Sigmoid colon (tissue), 7 donors: ENCODE data around the gene E2F2. TPM values are rescaled to one million over a fixed set of nuclear protein-coding genes. Genes with fewer than 3 reads are reported as not detected.

Experiments used
- DNase-seq: peaks from one replicate; pipeline ENCODE4 v3.0.0-alpha.2; 2019
- H3K27ac ChIP-seq, 4 donors: fragments of 200-600 bp; sonication (generic); one replicate each; pipeline ENCODE4 v1.5.1; 2016 to 2019; ENCODE audit warnings: mild to moderate bottlenecking in 1 of 4
- H3K27me3 ChIP-seq, 3 donors: fragments of 200-600 bp; sonication (generic); one replicate each; pipeline ENCODE4 v1.5.1; 2019; ENCODE audit warnings: mild to moderate bottlenecking in 1 of 3
- H3K36me3 ChIP-seq, 4 donors: fragments of 200-600 bp; sonication (generic); one replicate each; pipeline ENCODE4 v1.5.1; 2016 to 2019
- H3K4me1 ChIP-seq, 4 donors: fragments of 200-600 bp; sonication (generic); one replicate each; pipeline ENCODE4 v1.5.1; 2017 to 2019
- H3K4me3 ChIP-seq, 4 donors: fragments of 200-600 bp; sonication (generic); one replicate each; pipeline ENCODE4 v1.5.1; 2017 to 2019; ENCODE audit warnings: mild to moderate bottlenecking in 2 of 4, moderate library complexity in 1 of 4
- H3K9me3 ChIP-seq, 4 donors: fragments of 200-600 bp in 3 of 4; sonication (generic) in 3 of 4; one replicate each; pipeline versions ENCODE4 v1.5.1 to v1.6.1; 2013 to 2019
- CTCF ChIP-seq, 4 experiments: fragments of 450-650 bp in 3 of 4; fragments of 200-600 bp in 1 of 4; IDR thresholded peaks; one replicate each; pipeline ENCODE4 v1.5.1; 2016 to 2019; ENCODE audit warnings: antibody characterized with exemption in 4 of 4, mild to moderate bottlenecking in 3 of 4, moderate library complexity in 2 of 4
- EP300 ChIP-seq, 4 donors: sonication (generic); formaldehyde crosslinking; IDR thresholded peaks; one replicate each; pipeline ENCODE4 v1.6.1; 2017; ENCODE audit warnings: antibody characterized with exemption in 4 of 4
- POLR2A ChIP-seq, 2 donors: fragments of 450-650 bp; IDR thresholded peaks; one replicate each; pipeline ENCODE4 v1.6.1; 2016; ENCODE audit warnings: antibody characterized with exemption in 2 of 2, mild to moderate bottlenecking in 2 of 2, moderate library complexity in 2 of 2
- POLR2AphosphoS5 ChIP-seq, 4 donors: sonication (generic); formaldehyde crosslinking; IDR thresholded peaks; one replicate each; pipeline ENCODE4 v1.6.1; 2017; ENCODE audit warnings: antibody characterized with exemption in 4 of 4
- WGBS, 2 donors: extraction: QIAGEN DNeasy Blood & Tissue Kit; methylation state at CpG; one replicate each; pipeline ENCODE4 v1.1.7; 2013; 5-methylcytosine and 5-hydroxymethylcytosine counted together
- intact Hi-C: fragments of 100-400 bp; cut with DNase I; formaldehyde crosslinking; loops from one replicate; pipeline ENCODE4 v1.15.1; 2023
- polyA plus RNA-seq, 3 donors: library from polyadenylated mRNA; stranded (reverse); fragments of 200-250 nt; gene quantifications; one replicate each; pipeline ENCODE4 v1.2.3, GENCODE V29; 2013
- total RNA-seq, 4 donors: library from RNA; depleted of rRNA; stranded (reverse); fragments of >200 nt; gene quantifications; one replicate each; pipeline ENCODE4 v1.1.0, GENCODE V29; 2016
- donor health status: healthy with polysubstance abuse.
- donor health status: Bipolar disorder and iron deficiency.
- donor health status: healthy.

The E2F2 gene
- total and polyA plus RNA-seq, 7 donors = 0.14 to 10.6 (median 2.4) TPM; not detected in 2

GRCh38 chr1:23533246-23534023, 2.4 kb upstream of the E2F2 start:
- Histone ChIP-seq H3K4me3 (no peak overlapping the region), H3K4me1 (peaks cover 0 to 20% (median 16%) of the 10 kb centered on the region in 4 donors), H3K27me3 (peaks cover 7 to 17% (median 15%) of the 10 kb centered on the region in 3 donors), H3K27ac (no peak overlapping the region), H3K36me3 (no peaks in the 10 kb centered on the region), H3K9me3 (no peaks in the 10 kb centered on the region)
- no peak for DNase-seq
- no peak for TF ChIP-seq CTCF (IDR thresholded peaks at IDR 0.05)
- no peak for TF ChIP-seq POLR2AphosphoS5 (IDR thresholded peaks at IDR 0.05)
- TF ChIP-seq EP300 (IDR thresholded peaks at IDR 0.05) = no peak
- no peak for TF ChIP-seq POLR2A (IDR thresholded peaks at IDR 0.05)
- intact Hi-C loops = loop anchor here (5.0 kb wide), 1 partner anchor 51 kb away; the partner anchor contains the start of gene ASAP3
- 66 to 86% methylated on average over 6 of the region's 6 CpGs for WGBS, 2 donors

- Histone ChIP-seq H3K4me1 (peaks cover 0 to 23% (median 19%) of the 10 kb centered on the region in 4 donors), H3K9me3 (no peaks in the 10 kb centered on the region), H3K27ac (peak overlapping the region; percentile 61 to 65 (median 62)), H3K36me3 (no peaks in the 10 kb centered on the region), H3K4me3 (peak overlapping the region in 3 of 4 donors; percentile 46 to 58 (median 58)), H3K27me3 (peaks cover 7 to 31% (median 17%) of the 10 kb centered on the region in 3 donors)
- intact Hi-C loops = loop anchor here (5.0 kb wide), 1 partner anchor 49 kb away; the partner anchor contains the start of gene ASAP3
- DNase-seq = no peak
- no peak for TF ChIP-seq POLR2AphosphoS5 (IDR thresholded peaks at IDR 0.05)
- no peak for TF ChIP-seq CTCF (IDR thresholded peaks at IDR 0.05)
- no peak for TF ChIP-seq POLR2A (IDR thresholded peaks at IDR 0.05)
- no peak for TF ChIP-seq EP300 (IDR thresholded peaks at IDR 0.05)
- 40 to 41% methylated on average over 5 of the region's 5 CpGs for WGBS, 2 donors
Measured at GRCh38 chr1:23531562-23532094, 595 bp upstream of the E2F2 start.

GRCh38 chr1:23530087-23530746, 816 bp downstream of the E2F2 start:
- H3K4me3 ChIP-seq = peak overlapping the region in 3 of 4 donors; percentile 46 to 58 (median 58)
- no peaks in the 10 kb centered on the region for H3K9me3 ChIP-seq
- WGBS, 2 donors = 1 to 6% methylated on average over 22 of the region's 22 CpGs
- H3K36me3 ChIP-seq = no peaks in the 10 kb centered on the region
- no peak for TF ChIP-seq CTCF (IDR thresholded peaks at IDR 0.05)
- TF ChIP-seq POLR2A (IDR thresholded peaks at IDR 0.05) = no peak
- TF ChIP-seq POLR2AphosphoS5 (IDR thresholded peaks at IDR 0.05) = no peak
- TF ChIP-seq EP300 (IDR thresholded peaks at IDR 0.05) = no peak
- intact Hi-C loops = loop anchor here (5.0 kb wide), 1 partner anchor 48 kb away; the partner anchor contains the start of gene ASAP3
- no peak for DNase-seq
- H3K4me1 ChIP-seq = peaks cover 0 to 23% (median 19%) of the 10 kb centered on the region in 4 donors
- H3K27ac ChIP-seq = peak overlapping the region in 1 of 4 donors; percentile 22
- peaks cover 7 to 40% (median 17%) of the 10 kb centered on the region in 3 donors for H3K27me3 ChIP-seq

GRCh38 chr1:23529146-23530086, 1.6 kb downstream of the E2F2 start:
- WGBS, 2 donors = 21 to 44% methylated on average over 8 of the region's 8 CpGs
- Histone ChIP-seq H3K4me1 (peaks cover 0 to 23% (median 19%) of the 10 kb centered on the region in 4 donors), H3K36me3 (no peaks in the 10 kb centered on the region), H3K9me3 (no peaks in the 10 kb centered on the region), H3K27ac (no peak overlapping the region), H3K27me3 (peaks cover 7 to 40% (median 17%) of the 10 kb centered on the region in 3 donors), H3K4me3 (no peak overlapping the region)
- intact Hi-C loops = loop anchor here (5.0 kb wide), 1 partner anchor 47 kb away; the partner anchor contains the start of gene ASAP3
- no peak for DNase-seq
- TF ChIP-seq POLR2A (IDR thresholded peaks at IDR 0.05) = no peak
- TF ChIP-seq POLR2AphosphoS5 (IDR thresholded peaks at IDR 0.05) = no peak
- TF ChIP-seq CTCF (IDR thresholded peaks at IDR 0.05) = no peak
- no peak for TF ChIP-seq EP300 (IDR thresholded peaks at IDR 0.05)
